Measurements from ENCODE around the gene HOXA3.

The HOXA3 gene

GRCh38 chr7:27113991-27114769, 38.2 kb downstream of the HOXA3 start:
- no peak for DNase-seq (ENCODE audit: low spot score)

GRCh38 chr7:27112955-27113949, 39.1 kb downstream of the HOXA3 start:
- no peak for DNase-seq (ENCODE audit: low spot score)

- no peak for DNase-seq (ENCODE audit: low spot score)
These were observed 40.0 kb downstream of the HOXA3 start for GRCh38 chr7:27112361-27112760.

GRCh38 chr7:27111751-27112277, 40.6 kb downstream of the HOXA3 start:
- no peak for DNase-seq (ENCODE audit: low spot score)

- DNase-seq (ENCODE audit: low spot score): no peak
These were observed 41.2 kb downstream of the HOXA3 start for GRCh38 chr7:27111042-27111750.

GRCh38 chr7:27110186-27111031, 42.0 kb downstream of the HOXA3 start:
- no peak for DNase-seq (ENCODE audit: low spot score)

- DNase-seq (ENCODE audit: low spot score): no peak
These were observed 42.8 kb downstream of the HOXA3 start for GRCh38 chr7:27109466-27110185.

- no peak for DNase-seq (ENCODE audit: low spot score)
These were observed 43.8 kb downstream of the HOXA3 start for GRCh38 chr7:27108390-27109127.

- no peak for DNase-seq (ENCODE audit: low spot score)
These were observed 44.7 kb downstream of the HOXA3 start for GRCh38 chr7:27107391-27108381.

GRCh38 chr7:27106901-27107240, 45.5 kb downstream of the HOXA3 start:
- no peak for DNase-seq (ENCODE audit: low spot score)

GRCh38 chr7:27106181-27106900, 46.0 kb downstream of the HOXA3 start:
- DNase-seq (ENCODE audit: low spot score): no peak

- DNase-seq (ENCODE audit: low spot score): no peak
These were observed 46.9 kb downstream of the HOXA3 start for GRCh38 chr7:27105301-27106031.

- DNase-seq (ENCODE audit: low spot score): no peak
These were observed 47.9 kb downstream of the HOXA3 start for GRCh38 chr7:27104341-27105058.

- no peak for DNase-seq (ENCODE audit: low spot score)
These were observed 48.7 kb downstream of the HOXA3 start for GRCh38 chr7:27103489-27104226.

- no peak for DNase-seq (ENCODE audit: low spot score)
These were observed 49.6 kb downstream of the HOXA3 start, which contains the start of gene HOXA2 for GRCh38 chr7:27102581-27103442. Gene HOXA2 (minus strand): TSS chr7:27102683. CDS start chr7:27102500, 183 bp downstream.
